Limb (tissue), 2 donors: ENCODE measurements around the gene OSBPL10.

Experiments
- DNase-seq, 2 donors: peaks; one replicate each; pipeline ENCODE4 v3.0.0-alpha.2; 2016; ENCODE audit errors: extremely low spot score in 2 of 2

The OSBPL10 gene

GRCh38 chr3:31621314-31621713 is 359.7 kb downstream of the OSBPL10 start:
- no peak for DNase-seq

- DNase-seq: no peak
Measured at GRCh38 chr3:31620656-31621055, 360.4 kb downstream of the OSBPL10 start.

DNA sequence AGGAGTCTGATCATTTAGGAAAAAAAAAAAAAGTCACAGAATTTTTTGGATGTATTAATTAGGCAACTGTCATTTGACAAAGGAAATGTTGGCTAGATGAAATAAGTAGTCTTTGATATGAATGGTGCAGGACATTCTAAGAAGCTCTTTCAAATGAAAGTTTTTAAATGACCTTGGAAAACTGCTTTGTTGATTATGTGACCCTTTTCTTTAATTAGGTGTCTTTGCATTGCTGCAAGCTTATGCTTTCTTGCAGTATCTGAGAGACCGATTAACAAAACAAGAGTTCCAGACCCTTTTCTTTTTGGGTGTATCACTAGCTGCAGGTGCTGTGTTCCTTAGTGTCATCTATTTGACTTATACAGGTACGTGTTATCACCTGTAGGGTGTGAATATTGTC is 364.4 kb downstream of the OSBPL10 start:
- DNase-seq: no peak

GRCh38 chr3:31615071-31615875 is 365.8 kb downstream of the OSBPL10 start:
- no peak for DNase-seq

- no peak for DNase-seq
Measured at GRCh38 chr3:31614162-31614921, 366.7 kb downstream of the OSBPL10 start.

- no peak for DNase-seq
Measured at GRCh38 chr3:31613654-31614053, 367.4 kb downstream of the OSBPL10 start.

GRCh38 chr3:31613177-31613576 is 367.9 kb downstream of the OSBPL10 start:
- no peak for DNase-seq
